Measurements from ENCODE around the gene UBQLN3. TPM values are rescaled to one million over a fixed set of nuclear protein-coding genes. Genes with fewer than 3 reads are reported as not detected.

Gene UBQLN3
- total RNA-seq, 1 experiment from 2014 or later = not detected

GRCh38 chr11:5514841-5515240, 5.1 kb upstream of the UBQLN3 start:
- in situ Hi-C loops (cut with HindIII; ENCODE audit: low pct_unique_long_range_greater_than_20kb, low sequenced_read_pairs) = no loop called here
- no peak for DNase-seq (ENCODE audit: low read depth, low spot score)

- in situ Hi-C loops (cut with HindIII; ENCODE audit: low pct_unique_long_range_greater_than_20kb, low sequenced_read_pairs) = no loop called here
- DNase-seq (ENCODE audit: low read depth, low spot score) = no peak
These were observed 1.2 kb downstream of the UBQLN3 start for GRCh38 chr11:5508605-5509004.

GRCh38 chr11:5507933-5508305, 1.8 kb downstream of the UBQLN3 start:
- in situ Hi-C loops (cut with HindIII; ENCODE audit: low pct_unique_long_range_greater_than_20kb, low sequenced_read_pairs) = no loop called here
- DNase-seq (ENCODE audit: low read depth, low spot score) = no peak

- in situ Hi-C loops (cut with HindIII; ENCODE audit: low pct_unique_long_range_greater_than_20kb, low sequenced_read_pairs) = no loop called here
- DNase-seq (ENCODE audit: low read depth, low spot score) = no peak
These were observed 2.4 kb downstream of the UBQLN3 start for GRCh38 chr11:5507177-5507932.

GRCh38 chr11:5505363-5506048, 4.3 kb downstream of the UBQLN3 start:
- in situ Hi-C loops (cut with HindIII; ENCODE audit: low pct_unique_long_range_greater_than_20kb, low sequenced_read_pairs) = no loop called here
- DNase-seq (ENCODE audit: low read depth, low spot score) = peak; percentile 66

GRCh38 chr11:5504403-5504921, 5.3 kb downstream of the UBQLN3 start:
- DNase-seq (ENCODE audit: low read depth, low spot score) = no peak
- in situ Hi-C loops (cut with HindIII; ENCODE audit: low pct_unique_long_range_greater_than_20kb, low sequenced_read_pairs) = no loop called here

GRCh38 chr11:5500393-5500801, 9.4 kb downstream of the UBQLN3 start:
- no peak for DNase-seq (ENCODE audit: low read depth, low spot score)
- in situ Hi-C loops (cut with HindIII; ENCODE audit: low pct_unique_long_range_greater_than_20kb, low sequenced_read_pairs) = no loop called here

- DNase-seq (ENCODE audit: low read depth, low spot score) = no peak
- in situ Hi-C loops (cut with HindIII; ENCODE audit: low pct_unique_long_range_greater_than_20kb, low sequenced_read_pairs) = no loop called here
These were observed 10.1 kb downstream of the UBQLN3 start for GRCh38 chr11:5499671-5500070.

GRCh38 chr11:5489576-5490357, 20.0 kb downstream of the UBQLN3 start:
- no peak for DNase-seq (ENCODE audit: low read depth, low spot score)
- in situ Hi-C loops (cut with HindIII; ENCODE audit: low pct_unique_long_range_greater_than_20kb, low sequenced_read_pairs) = no loop called here

- DNase-seq (ENCODE audit: low read depth, low spot score) = no peak
- in situ Hi-C loops (cut with HindIII; ENCODE audit: low pct_unique_long_range_greater_than_20kb, low sequenced_read_pairs) = no loop called here
These were observed 20.9 kb downstream of the UBQLN3 start for GRCh38 chr11:5488798-5489399.

- no peak for DNase-seq (ENCODE audit: low read depth, low spot score)
- in situ Hi-C loops (cut with HindIII; ENCODE audit: low pct_unique_long_range_greater_than_20kb, low sequenced_read_pairs) = no loop called here
These were observed 21.4 kb downstream of the UBQLN3 start, which contains the start of gene OR52D1 for GRCh38 chr11:5488385-5488784. OR52D1 (plus strand) TSS chr11:5488685; CDS start chr11:5488707, 22 bp downstream.

- in situ Hi-C loops (cut with HindIII; ENCODE audit: low pct_unique_long_range_greater_than_20kb, low sequenced_read_pairs) = no loop called here
These were observed 23.3 kb downstream of the UBQLN3 start for GRCh38 chr11:5486421-5486820.

GRCh38 chr11:5486003-5486402, 23.8 kb downstream of the UBQLN3 start:
- no peak for DNase-seq (ENCODE audit: low read depth, low spot score)
- in situ Hi-C loops (cut with HindIII; ENCODE audit: low pct_unique_long_range_greater_than_20kb, low sequenced_read_pairs) = no loop called here

More at GRCh38 chr11:5486421-5486820, 23.3 kb downstream of the UBQLN3 start:
- DNase-seq (ENCODE audit: low read depth, low spot score) = no peak

GRCh38 chr11:5476186-5476819, 33.5 kb downstream of the UBQLN3 start:
- in situ Hi-C loops (cut with HindIII; ENCODE audit: low pct_unique_long_range_greater_than_20kb, low sequenced_read_pairs) = no loop called here
- peak; percentile 74 for DNase-seq (ENCODE audit: low read depth, low spot score)

- in situ Hi-C loops (cut with HindIII; ENCODE audit: low pct_unique_long_range_greater_than_20kb, low sequenced_read_pairs) = no loop called here
These were observed 35.8 kb downstream of the UBQLN3 start for GRCh38 chr11:5473921-5474320.

GRCh38 chr11:5467527-5467926, 42.2 kb downstream of the UBQLN3 start:
- in situ Hi-C loops (cut with HindIII; ENCODE audit: low pct_unique_long_range_greater_than_20kb, low sequenced_read_pairs) = no loop called here

More at GRCh38 chr11:5473921-5474320, 35.8 kb downstream of the UBQLN3 start:
- DNase-seq (ENCODE audit: low read depth, low spot score) = no peak

GRCh38 chr11:5460983-5461621, 48.7 kb downstream of the UBQLN3 start:
- in situ Hi-C loops (cut with HindIII; ENCODE audit: low pct_unique_long_range_greater_than_20kb, low sequenced_read_pairs) = no loop called here
- DNase-seq (ENCODE audit: low read depth, low spot score) = no peak

More at GRCh38 chr11:5467527-5467926, 42.2 kb downstream of the UBQLN3 start:
- no peak for DNase-seq (ENCODE audit: low read depth, low spot score)

Data from SK-MEL-5 (cell line).